Measurements from ENCODE around the gene CFAP58. TPM values are rescaled to one million over a fixed set of nuclear protein-coding genes. Genes with fewer than 3 reads are reported as not detected.

CFAP58 gene
- total RNA-seq, 2 experiments from 2014 or later, result 0.24 to 0.47 TPM

DNA sequence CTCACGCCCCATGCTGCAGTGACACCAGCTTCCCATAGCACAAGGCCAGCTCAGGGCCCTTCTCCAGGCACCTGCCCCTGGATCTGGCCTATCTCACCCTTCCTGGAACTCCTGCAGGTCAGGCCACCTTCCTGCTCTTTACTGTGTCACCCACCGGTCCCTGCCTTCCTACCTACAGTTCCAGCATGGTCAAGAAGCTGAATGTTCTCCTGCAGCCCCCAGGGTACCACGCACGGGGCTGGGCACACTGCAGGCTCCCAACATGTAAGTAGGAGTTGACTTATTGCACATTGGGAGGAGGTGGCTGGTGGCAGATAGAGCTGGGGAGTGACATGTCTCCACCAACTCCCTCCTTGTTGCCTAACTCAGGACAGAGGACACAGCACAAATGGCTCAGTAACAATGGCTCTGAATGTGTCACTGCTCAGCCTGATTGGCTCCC lies 29.9 kb upstream of the CFAP58 start:
- no peak for ATAC-seq
- no peaks in the 10 kb centered on the region for H3K9me3 Mint-ChIP-seq (ENCODE audit: insufficient read depth)
- H3K4me3 Mint-ChIP-seq, result peak overlapping the region; percentile 65
- POLR2A ChIA-PET, result interaction anchor here (0.9 to 2.0 kb wide), 2 partner anchors 12 to 14 kb away, joined by 3 to 13 read pairs; partner anchors contain the start of gene ITPRIP
- CTCF ChIA-PET, result interaction anchor here (1.0 to 4.3 kb wide), 6 partner anchors 13 to 49 kb away, joined by 3 to 30 read pairs (median 5); no protein-coding TSS in a partner anchor
- H3K4me1 Mint-ChIP-seq (ENCODE audit: low read depth), result peaks cover 97% of the 10 kb centered on the region
- DNase-seq, result no peak
- no peaks in the 10 kb centered on the region for H3K27me3 Mint-ChIP-seq (ENCODE audit: low read depth)
- peaks cover 44% of the 10 kb centered on the region for H3K36me3 Mint-ChIP-seq (ENCODE audit: low read depth)
- H3K27ac Mint-ChIP-seq, result peak overlapping the region; percentile 91

DNA sequence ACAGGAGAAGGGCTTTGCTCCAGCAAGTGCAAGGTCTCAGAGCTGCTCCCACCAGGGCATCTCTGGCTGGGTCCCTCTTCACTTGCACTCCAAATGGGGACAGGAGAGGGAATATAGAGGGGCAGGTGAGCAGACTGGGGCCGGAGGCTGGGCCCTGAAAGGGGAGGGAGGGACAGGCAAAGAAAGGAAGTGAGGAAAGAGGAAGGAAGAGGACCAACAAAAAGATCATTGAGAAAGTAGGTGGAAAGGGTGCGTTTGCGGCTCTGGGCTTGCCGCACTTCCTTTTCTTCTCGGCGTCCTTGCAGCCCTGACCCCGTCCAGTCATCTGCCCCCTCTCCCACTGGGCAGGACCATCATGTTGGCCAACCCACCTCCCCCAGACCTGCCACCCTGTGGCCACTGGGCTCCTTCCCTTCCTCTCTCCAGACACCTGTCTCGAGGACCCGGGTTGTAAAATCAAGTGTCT lies 29.4 kb upstream of the CFAP58 start:
- no peaks in the 10 kb centered on the region for H3K9me3 Mint-ChIP-seq (ENCODE audit: insufficient read depth)
- CTCF ChIA-PET, result interaction anchor here (1.0 to 1.7 kb wide), 6 partner anchors 12 to 50 kb away, joined by 3 to 8 read pairs (median 4); no protein-coding TSS in a partner anchor
- POLR2A ChIA-PET, result interaction anchor here (0.9 to 2.0 kb wide), 2 partner anchors 13 to 14 kb away, joined by 3 to 13 read pairs; partner anchors contain the start of gene ITPRIP
- DNase-seq (no peak), ATAC-seq (no peak)
- peak overlapping the region; percentile 91 for H3K27ac Mint-ChIP-seq
- peak overlapping the region; percentile 65 for H3K4me3 Mint-ChIP-seq
- peaks cover 46% of the 10 kb centered on the region for H3K36me3 Mint-ChIP-seq (ENCODE audit: low read depth)
- H3K4me1 Mint-ChIP-seq (ENCODE audit: low read depth), result peaks cover 97% of the 10 kb centered on the region
- H3K27me3 Mint-ChIP-seq (ENCODE audit: low read depth), result no peaks in the 10 kb centered on the region

DNA sequence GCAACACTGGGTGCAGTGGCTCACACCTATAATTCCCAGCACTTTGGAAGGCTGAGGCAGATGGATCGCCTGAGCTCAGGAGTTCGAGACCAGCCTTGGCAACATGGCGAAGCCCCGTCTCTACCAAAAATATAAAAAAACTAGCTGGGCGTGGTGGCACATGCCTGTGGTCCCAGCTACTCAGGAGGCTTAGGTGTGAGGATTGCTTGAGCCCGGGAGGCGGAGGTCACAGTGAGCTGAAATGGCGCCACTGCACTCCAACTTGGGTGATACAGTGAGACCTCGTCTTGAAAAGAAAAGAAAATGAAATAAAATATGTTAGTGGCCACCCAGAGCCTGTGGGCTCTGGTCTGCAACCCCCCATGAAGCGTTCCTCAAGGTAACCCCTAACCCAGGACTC lies 28.7 kb upstream of the CFAP58 start:
- ChIA-PET POLR2A (interaction anchor here (2.0 kb wide), 1 partner anchor 13 kb away, joined by 13 read pairs; the partner anchor contains the start of gene ITPRIP), CTCF (interaction anchor here (1.2 to 1.5 kb wide), 3 partner anchors 12 to 33 kb away, joined by 3 to 4 read pairs (median 4); no protein-coding TSS in a partner anchor)
- no peak for ATAC-seq
- Mint-ChIP-seq H3K27me3 (ENCODE audit: low read depth) (no peaks in the 10 kb centered on the region), H3K4me3 (peak overlapping the region; percentile 65), H3K9me3 (ENCODE audit: insufficient read depth) (no peaks in the 10 kb centered on the region), H3K36me3 (ENCODE audit: low read depth) (peaks cover 48% of the 10 kb centered on the region), H3K27ac (peak overlapping the region; percentile 91), H3K4me1 (ENCODE audit: low read depth) (peaks cover 98% of the 10 kb centered on the region)
- DNase-seq, result no peak

DNA sequence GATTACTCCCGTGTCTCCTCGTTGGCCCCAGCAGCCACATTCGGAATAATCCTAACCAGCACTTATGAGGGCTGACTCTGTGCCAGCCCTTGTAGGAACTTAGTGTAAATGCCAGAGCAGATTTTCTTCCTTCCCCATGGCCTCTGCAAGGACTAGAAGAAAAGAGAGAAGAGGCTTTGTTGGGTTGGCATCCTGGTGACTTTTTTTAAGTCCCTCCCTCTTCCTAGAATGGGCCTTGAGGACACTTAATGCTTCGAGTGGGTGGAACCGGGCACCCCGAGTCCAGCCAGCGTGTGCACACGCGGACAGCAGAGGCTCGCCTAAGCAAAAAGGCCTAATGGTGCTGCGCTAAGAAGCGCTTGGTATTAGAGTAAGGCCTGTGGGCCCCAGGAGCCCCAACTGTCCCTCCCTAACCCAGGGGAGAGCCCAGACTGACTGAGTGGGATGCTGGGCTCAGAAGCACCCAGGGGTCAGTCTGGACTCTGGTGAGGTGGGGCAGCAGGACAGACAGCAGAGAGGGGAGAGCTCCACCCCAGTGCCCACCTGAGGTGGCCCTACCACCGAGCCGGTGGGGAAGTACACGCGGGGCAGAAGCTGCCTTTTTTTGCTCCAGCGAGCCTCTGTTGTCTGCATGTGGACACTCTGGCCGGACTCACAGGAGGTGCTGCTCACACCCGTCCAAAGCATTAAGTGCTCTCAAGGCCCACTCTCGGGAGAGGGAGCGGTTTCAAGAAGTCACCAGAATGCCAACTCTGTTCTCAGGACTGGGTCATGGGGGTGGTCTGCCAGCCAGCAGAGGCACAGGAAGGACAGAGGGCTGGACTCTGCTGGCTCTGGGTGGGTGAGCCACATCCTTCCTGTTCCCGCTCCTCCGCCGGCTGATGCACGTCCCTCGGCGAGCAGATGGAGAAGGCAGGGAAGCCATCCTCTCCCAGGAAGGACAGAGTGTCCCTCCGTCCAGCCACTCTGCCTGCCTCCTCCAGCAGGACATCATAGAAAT lies 27.9 kb upstream of the CFAP58 start:
- ATAC-seq (no peak), DNase-seq (no peak)
- peak overlapping the region; percentile 55 for H3K4me3 Mint-ChIP-seq
- H3K4me1 Mint-ChIP-seq (ENCODE audit: low read depth), result peaks cover 100% of the 10 kb centered on the region
- ChIA-PET CTCF (interaction anchor here (0.9 to 6.5 kb wide), 4 partner anchors 13 to 34 kb away, joined by 3 to 53 read pairs (median 20); partner anchors contain the start of gene CFAP58), POLR2A (no interaction called here)
- no peaks in the 10 kb centered on the region for H3K9me3 Mint-ChIP-seq (ENCODE audit: insufficient read depth)
- H3K36me3 Mint-ChIP-seq (ENCODE audit: low read depth), result peaks cover 43% of the 10 kb centered on the region
- H3K27me3 Mint-ChIP-seq (ENCODE audit: low read depth), result no peaks in the 10 kb centered on the region
- H3K27ac Mint-ChIP-seq, result peak overlapping the region; percentile 91

DNA sequence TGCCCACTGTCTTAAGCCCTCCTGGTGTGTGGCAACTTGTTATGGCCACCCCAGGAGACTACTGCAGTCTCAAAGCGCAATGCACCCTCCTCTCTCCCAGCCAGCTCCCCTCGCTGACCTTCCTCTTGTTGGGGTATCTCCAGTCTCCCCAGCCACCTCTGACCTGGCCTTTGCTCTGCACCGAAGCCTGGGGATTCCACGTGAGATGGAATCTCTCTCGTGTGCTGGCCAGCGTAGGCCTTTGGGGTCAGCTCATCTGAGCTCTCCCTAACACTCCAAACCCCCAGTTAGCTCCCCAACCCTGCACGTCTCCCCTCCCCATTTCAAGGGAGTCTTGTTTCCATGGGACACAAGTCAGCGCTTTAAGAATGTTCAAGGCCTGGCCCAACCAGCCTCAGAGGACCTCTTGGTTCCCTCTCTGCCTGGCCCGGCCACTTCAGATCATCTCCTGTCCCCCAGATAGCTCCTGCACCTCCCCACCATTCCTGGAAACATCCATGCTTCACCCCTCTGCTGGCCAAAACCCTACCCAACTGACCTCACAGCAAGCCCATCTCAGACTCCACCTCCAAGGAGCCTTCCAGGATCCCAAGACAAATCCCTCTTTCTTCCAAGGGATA lies 26.5 kb upstream of the CFAP58 start:
- POLR2A ChIA-PET, result interaction anchor here (0.7 to 1.1 kb wide), 3 partner anchors 11 to 72 kb away, joined by 3 read pairs; partner anchors contain the start of gene GSTO1

DNA sequence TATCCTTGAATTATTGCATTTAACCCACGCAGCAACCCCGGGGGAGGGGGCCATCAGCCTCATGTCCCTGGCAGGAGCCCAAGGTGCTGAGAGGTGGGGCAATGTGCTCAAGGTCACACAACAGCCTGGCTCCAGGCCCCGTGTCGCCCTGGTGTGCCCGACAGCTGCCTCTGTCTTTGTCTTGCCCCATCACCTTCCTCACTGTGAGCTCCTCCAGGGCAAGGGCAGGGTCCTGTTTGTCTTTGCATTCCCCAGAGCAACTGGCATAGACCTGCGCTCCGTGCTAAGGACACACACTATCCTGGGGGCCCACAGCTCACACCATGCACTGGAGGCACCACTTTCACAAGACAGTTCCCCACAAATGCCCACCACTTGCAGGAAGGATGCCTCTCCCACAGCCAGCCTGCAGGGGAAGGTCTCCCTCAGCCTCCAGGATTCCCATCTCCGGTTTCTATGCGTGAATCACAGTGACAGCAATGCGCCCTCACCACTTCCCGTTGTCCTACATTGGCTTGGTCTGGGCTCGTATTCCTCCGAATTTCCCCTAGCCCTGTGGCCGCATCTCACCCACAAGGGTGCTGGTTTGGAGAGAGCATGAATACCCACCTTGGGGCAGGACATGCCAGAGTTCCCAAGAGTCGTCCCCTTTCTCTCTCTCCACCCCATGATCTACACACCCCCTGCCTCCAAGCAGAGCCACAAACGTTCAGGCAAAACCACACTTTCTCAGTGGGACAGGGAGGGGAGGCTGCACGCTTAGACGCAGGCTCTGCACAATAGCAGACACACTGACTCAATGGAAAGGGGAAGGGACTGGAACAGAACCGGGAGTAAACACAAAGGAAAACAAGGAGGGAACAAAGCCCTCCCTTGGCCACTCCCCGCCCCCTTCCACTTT lies 25.6 kb upstream of the CFAP58 start:
- ChIA-PET CTCF (interaction anchor here (1.5 to 6.5 kb wide), 6 partner anchors 8 to 36 kb away, joined by 4 to 53 read pairs (median 9); partner anchors contain the start of genes CFAP58 and ITPRIP), POLR2A (interaction anchor here (0.7 to 2.2 kb wide), 3 partner anchors 10 to 73 kb away, joined by 3 to 24 read pairs (median 3); partner anchors contain the start of genes GSTO1 and ITPRIP)
- Mint-ChIP-seq H3K4me1 (ENCODE audit: low read depth) (peaks cover 98% of the 10 kb centered on the region), H3K9me3 (ENCODE audit: insufficient read depth) (no peaks in the 10 kb centered on the region), H3K27ac (peak overlapping the region; percentile 91), H3K36me3 (ENCODE audit: low read depth) (peaks cover 49% of the 10 kb centered on the region), H3K27me3 (ENCODE audit: low read depth) (no peaks in the 10 kb centered on the region), H3K4me3 (peak overlapping the region; percentile 55)
- no peak for DNase-seq
- ATAC-seq, result peak; percentile 4

More for the DNA sequence above, 26.5 kb upstream of the CFAP58 start:
- Mint-ChIP-seq H3K27me3 (ENCODE audit: low read depth) (no peaks in the 10 kb centered on the region), H3K4me1 (ENCODE audit: low read depth) (peaks cover 99% of the 10 kb centered on the region), H3K36me3 (ENCODE audit: low read depth) (peaks cover 47% of the 10 kb centered on the region), H3K4me3 (peak overlapping the region; percentile 19), H3K27ac (peak overlapping the region; percentile 91), H3K9me3 (ENCODE audit: insufficient read depth) (no peaks in the 10 kb centered on the region)
- DNase-seq, result no peak
- CTCF ChIA-PET, result interaction anchor here (0.9 to 6.5 kb wide), 5 partner anchors 9 to 25 kb away, joined by 3 to 53 read pairs (median 5); partner anchors contain the start of gene CFAP58
- ATAC-seq, result no peak

DNA sequence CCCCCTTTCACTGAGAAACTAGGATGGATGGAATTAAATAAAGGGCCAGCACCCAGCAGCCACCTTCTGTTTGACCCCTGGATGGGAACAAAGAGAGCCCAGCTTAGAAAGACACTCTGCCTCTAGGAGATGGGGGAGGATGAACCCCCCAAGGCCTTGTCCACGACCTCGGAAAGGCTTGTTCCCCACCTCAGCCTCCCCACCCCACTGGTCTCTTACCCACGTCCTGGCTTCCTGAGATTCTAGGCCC lies 25.1 kb upstream of the CFAP58 start:
- peak overlapping the region; percentile 55 for H3K4me3 Mint-ChIP-seq
- peaks cover 98% of the 10 kb centered on the region for H3K4me1 Mint-ChIP-seq (ENCODE audit: low read depth)
- no peaks in the 10 kb centered on the region for H3K27me3 Mint-ChIP-seq (ENCODE audit: low read depth)
- CTCF ChIA-PET, result interaction anchor here (0.6 to 6.5 kb wide), 6 partner anchors 9 to 37 kb away, joined by 3 to 53 read pairs (median 9); partner anchors contain the start of genes CFAP58 and ITPRIP
- H3K27ac Mint-ChIP-seq, result peak overlapping the region; percentile 91
- DNase-seq, result no peak
- POLR2A ChIA-PET, result interaction anchor here (2.2 kb wide), 1 partner anchor 10 kb away, joined by 24 read pairs; the partner anchor contains the start of gene ITPRIP
- no peaks in the 10 kb centered on the region for H3K9me3 Mint-ChIP-seq (ENCODE audit: insufficient read depth)
- peaks cover 53% of the 10 kb centered on the region for H3K36me3 Mint-ChIP-seq (ENCODE audit: low read depth)
- ATAC-seq, result peak; percentile 5

DNA sequence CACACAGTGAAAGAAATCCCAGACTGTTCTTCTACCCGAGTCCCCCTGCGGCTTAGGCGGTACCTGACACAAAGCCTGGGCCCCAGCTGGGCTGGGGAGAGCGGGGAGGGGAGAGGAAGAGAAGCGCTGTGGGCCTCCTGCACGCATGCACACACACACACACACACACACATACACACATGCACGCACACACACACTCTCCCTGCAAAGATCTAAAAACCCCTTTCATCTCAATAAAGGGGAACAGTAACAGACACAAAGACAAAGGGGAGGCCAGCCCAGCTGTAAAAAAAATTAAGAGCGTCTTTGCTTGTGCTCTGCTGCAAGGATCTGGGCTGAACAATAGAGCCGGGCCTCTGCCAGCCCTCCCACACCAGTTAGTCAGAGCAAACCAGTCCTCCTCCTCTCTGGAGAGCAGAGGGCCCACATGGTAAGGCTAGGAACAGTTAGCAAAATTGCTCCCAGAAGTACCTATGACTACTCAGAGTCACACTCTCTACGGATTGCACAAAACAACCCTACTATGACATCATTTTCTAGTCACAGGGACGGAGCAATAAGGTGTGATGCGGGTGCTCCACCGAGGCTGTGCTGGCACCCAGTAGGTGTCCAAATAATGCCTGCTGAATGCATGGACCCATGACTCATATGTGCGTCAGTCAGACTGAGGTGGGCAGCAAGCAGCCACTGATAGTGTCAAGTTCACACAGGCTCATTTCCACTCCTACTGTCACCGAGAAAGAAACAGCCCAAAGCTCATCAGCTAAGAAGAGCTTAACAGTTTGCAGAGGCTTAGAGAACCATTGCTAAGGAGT lies 24.5 kb upstream of the CFAP58 start:
- H3K27ac Mint-ChIP-seq, result peak overlapping the region; percentile 91
- peaks cover 98% of the 10 kb centered on the region for H3K4me1 Mint-ChIP-seq (ENCODE audit: low read depth)
- H3K4me3 Mint-ChIP-seq, result peak overlapping the region; percentile 55
- no peaks in the 10 kb centered on the region for H3K27me3 Mint-ChIP-seq (ENCODE audit: low read depth)
- CTCF ChIA-PET, result interaction anchor here (0.6 to 6.5 kb wide), 12 partner anchors 8 to 68 kb away, joined by 3 to 53 read pairs (median 4); partner anchors contain the start of genes CFAP58 and ITPRIP
- POLR2A ChIA-PET, result interaction anchor here (0.9 to 2.2 kb wide), 5 partner anchors 9 to 30 kb away, joined by 3 to 24 read pairs (median 4); partner anchors contain the start of gene ITPRIP
- no peaks in the 10 kb centered on the region for H3K9me3 Mint-ChIP-seq (ENCODE audit: insufficient read depth)
- H3K36me3 Mint-ChIP-seq (ENCODE audit: low read depth), result peaks cover 49% of the 10 kb centered on the region
- DNase-seq (peak; percentile 79), ATAC-seq (peak; percentile 69)

DNA sequence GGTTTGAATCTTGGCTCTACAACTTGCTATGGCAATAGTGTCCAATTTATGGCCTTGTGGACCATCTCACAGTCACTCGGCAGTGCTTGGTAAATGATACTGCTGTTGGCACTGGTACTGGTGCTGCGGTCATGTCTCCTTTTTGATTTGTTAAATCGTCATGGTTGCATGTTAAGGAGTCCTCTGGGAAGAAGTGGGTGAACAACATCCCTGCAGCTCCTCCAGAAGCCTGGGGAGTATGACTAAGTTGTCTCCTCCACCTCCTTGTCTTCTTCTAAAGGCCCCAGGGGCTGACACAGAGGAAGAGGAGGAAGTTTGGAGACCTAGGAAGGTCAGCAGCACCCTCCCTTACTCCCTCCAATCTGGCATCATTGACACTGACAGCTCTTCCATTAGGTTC lies 23.9 kb upstream of the CFAP58 start:
- Mint-ChIP-seq H3K9me3 (ENCODE audit: insufficient read depth) (no peaks in the 10 kb centered on the region), H3K36me3 (ENCODE audit: low read depth) (peaks cover 45% of the 10 kb centered on the region), H3K27me3 (ENCODE audit: low read depth) (no peaks in the 10 kb centered on the region), H3K4me1 (ENCODE audit: low read depth) (peaks cover 98% of the 10 kb centered on the region), H3K27ac (peak overlapping the region; percentile 91), H3K4me3 (peak overlapping the region; percentile 55)
- DNase-seq (no peak), ATAC-seq (peak; percentile 3)
- POLR2A ChIA-PET, result interaction anchor here (0.9 to 2.2 kb wide), 5 partner anchors 9 to 30 kb away, joined by 3 to 24 read pairs (median 4); partner anchors contain the start of gene ITPRIP
- CTCF ChIA-PET, result interaction anchor here (1.0 to 6.5 kb wide), 11 partner anchors 8 to 69 kb away, joined by 3 to 53 read pairs (median 4); partner anchors contain the start of genes CFAP58 and ITPRIP
